Activated CD8-positive, alpha-beta memory T cell treated with anti-CD3 and anti-CD28 coated beads for 48 hours (primary cell): ENCODE results near the gene PCYT1B.

Experiments
- DNase-seq, 3 experiments: peaks; one replicate each; pipeline ENCODE4 v3.0.0-alpha.2; 2020; ENCODE audit warnings: low read depth in 2 of 3, low spot score in 2 of 3

PCYT1B gene

DNA sequence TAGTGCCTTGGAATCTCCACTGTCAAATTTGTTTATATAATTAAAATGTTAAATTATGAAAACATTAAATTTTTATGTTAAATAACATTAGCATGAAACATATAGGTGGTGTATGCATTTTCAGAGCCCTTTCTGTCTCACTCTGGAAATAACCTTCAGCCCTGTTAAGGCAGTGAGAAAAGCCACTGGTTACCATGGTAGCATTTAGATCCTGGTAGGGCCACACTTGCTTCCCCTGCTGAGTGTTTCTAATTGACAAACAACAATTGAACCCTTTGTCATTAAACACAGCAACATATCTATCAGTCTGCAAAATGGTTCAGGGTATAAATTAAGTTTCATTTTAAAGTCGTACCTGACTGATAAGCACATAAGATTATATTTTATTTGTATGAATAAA is 118.5 kb downstream of the PCYT1B start:
- DNase-seq = no peak

DNA sequence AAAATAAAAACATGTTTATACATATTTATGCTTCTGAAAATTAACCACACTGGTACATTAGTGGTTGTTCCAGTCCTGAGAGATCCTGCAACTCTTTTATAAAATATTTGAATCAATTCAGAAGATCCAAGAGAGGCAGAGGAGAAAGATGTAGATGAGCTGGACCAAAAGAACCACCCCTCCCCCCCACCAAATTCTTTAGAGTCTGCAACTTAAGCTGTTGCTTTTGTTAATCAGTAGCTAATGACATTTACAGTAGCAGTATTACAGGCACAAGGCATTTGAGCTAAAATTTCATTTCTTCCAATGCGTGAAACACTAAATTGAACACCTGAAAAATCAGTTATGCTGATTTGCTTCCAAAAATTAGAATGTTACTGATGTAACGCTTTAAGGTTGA is 120.5 kb downstream of the PCYT1B start:
- DNase-seq = no peak

GRCh38 chrX:24525455-24525854 is 121.7 kb downstream of the PCYT1B start:
- no peak for DNase-seq

GRCh38 chrX:24520472-24520871 is 126.7 kb downstream of the PCYT1B start:
- DNase-seq = no peak

GRCh38 chrX:24515447-24515846 is 131.7 kb downstream of the PCYT1B start:
- DNase-seq = no peak

GRCh38 chrX:24513416-24513815 is 133.7 kb downstream of the PCYT1B start:
- DNase-seq = peak in 1 of 3 experiments; percentile 3

DNA sequence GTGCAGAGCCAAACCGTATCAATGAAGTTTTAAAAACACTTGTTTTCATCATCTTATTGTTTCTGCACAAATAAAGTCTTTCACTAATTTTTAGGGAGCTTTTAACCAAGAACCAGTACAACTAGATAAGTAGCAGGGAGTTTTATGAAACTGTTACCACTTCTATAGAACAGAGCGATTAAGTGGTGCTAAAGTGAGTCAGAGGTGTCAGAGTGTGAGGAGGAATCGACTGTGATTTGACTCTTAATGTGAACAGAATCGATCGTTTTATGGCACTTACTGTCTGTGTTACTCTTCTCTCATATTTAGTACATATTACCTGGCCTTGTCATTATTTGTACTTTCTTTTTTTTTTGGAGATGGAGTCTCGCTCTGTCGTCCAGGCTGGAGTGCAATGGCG is 138.8 kb downstream of the PCYT1B start:
- DNase-seq = no peak
